ENCODE data around the gene NEO1. TPM values are rescaled to one million over a fixed set of nuclear protein-coding genes. Genes with fewer than 3 reads are reported as not detected.

NEO1 gene
- total RNA-seq, 1 experiment from 2014 or later: 41.8 TPM

GRCh38 chr15:73142802-73143762 is 90.8 kb downstream of the NEO1 start:
- H3K4me2 ChIP-seq (ENCODE audit: insufficient read depth, insufficient read length, low read length): no peak overlapping the region
- H3K23me2 ChIP-seq (ENCODE audit: insufficient read length, low read depth, low read length, poor library complexity, severe bottlenecking): no peaks in the 10 kb centered on the region
- H3T11ph ChIP-seq (ENCODE audit: low read length): no peak overlapping the region
- TF ChIP-seq CTCF (conservative IDR thresholded peaks at IDR 0.05): no peak
- H2AFZ ChIP-seq (ENCODE audit: low read length): no peak overlapping the region
- no peak overlapping the region for H3K14ac ChIP-seq (ENCODE audit: insufficient read depth, low read length)
- no peaks in the 10 kb centered on the region for H3K4me1 ChIP-seq (ENCODE audit: insufficient read depth, low read length)
- no peak overlapping the region for H2BK20ac ChIP-seq (ENCODE audit: low read depth, low read length, poor library complexity, severe bottlenecking)
- H3K9ac ChIP-seq (ENCODE audit: extremely low read depth, insufficient read length, low read length): no peak overlapping the region
- no peaks in the 10 kb centered on the region for H3K9me3 ChIP-seq (ENCODE audit: control insufficient read depth, low read depth, low read length)
- no CpG with 5 or more reads among the region's 12 CpGs for WGBS (ENCODE audit: extremely low coverage, insufficient read length, low lambda C conversion rate)
- Mint-ChIP-seq H3K9me3 (no peaks in the 10 kb centered on the region), H3K4me1 (no peaks in the 10 kb centered on the region), H3K27ac (no peak overlapping the region), H3K27me3 (ENCODE audit: low read depth) (no peaks in the 10 kb centered on the region), H3K36me3 (ENCODE audit: insufficient read depth in 1 of 3, low read depth in 3 of 3) (peaks cover 2 to 12% (median 2%) of the 10 kb centered on the region in 3 experiments; a peak in 5 of 7 replicates), H3K4me3 (no peak overlapping the region)
- no peak overlapping the region for H3K56ac ChIP-seq (ENCODE audit: insufficient read length, low read depth, low read length)
- no peak overlapping the region for H4K91ac ChIP-seq (ENCODE audit: insufficient read length, low read depth, low read length)
- no peaks in the 10 kb centered on the region for H3K79me1 ChIP-seq (ENCODE audit: insufficient read depth, low read depth, low read length, poor library complexity, severe bottlenecking)
- no peak overlapping the region for H2BK12ac ChIP-seq (ENCODE audit: insufficient read length, low read depth, low read length)
- no peak overlapping the region for H3K23ac ChIP-seq (ENCODE audit: insufficient read length, low read depth, low read length)
- no peak overlapping the region for H2BK15ac ChIP-seq (ENCODE audit: low read depth, low read length)
- H3K4ac ChIP-seq (ENCODE audit: low read depth, low read length): no peak overlapping the region
- DNase-seq: no peak
- H3K27ac ChIP-seq (ENCODE audit: insufficient read length, low read depth, low read length): no peak overlapping the region
- no peaks in the 10 kb centered on the region for H3K79me2 ChIP-seq (ENCODE audit: insufficient read depth, low read length)
- no peaks in the 10 kb centered on the region for H4K20me1 ChIP-seq (ENCODE audit: control insufficient read depth, insufficient read depth, insufficient read length)
- H3K27me3 ChIP-seq (ENCODE audit: insufficient read depth, low read length): no peaks in the 10 kb centered on the region
- H4K5ac ChIP-seq (ENCODE audit: insufficient read length, low read depth, low read length): no peak overlapping the region
- no peak overlapping the region for H2AK5ac ChIP-seq (ENCODE audit: insufficient read length, low read length)
- no peak overlapping the region for H3K18ac ChIP-seq (ENCODE audit: insufficient read length, low read depth, low read length)
- no peak overlapping the region for H2BK5ac ChIP-seq (ENCODE audit: insufficient read length, low read length)
- H2BK120ac ChIP-seq (ENCODE audit: low read depth, low read length, poor library complexity, severe bottlenecking): no peak overlapping the region
- no peak overlapping the region for H4K8ac ChIP-seq (replicated peaks; ENCODE audit: insufficient read length, low read depth, low read length)

All from H9 (cell line).